Measurements from ENCODE around the gene BAK1.
A peak's percentile ranks its signal among the peaks of the same experiment; 100 is the strongest.

The BAK1 gene

DNA sequence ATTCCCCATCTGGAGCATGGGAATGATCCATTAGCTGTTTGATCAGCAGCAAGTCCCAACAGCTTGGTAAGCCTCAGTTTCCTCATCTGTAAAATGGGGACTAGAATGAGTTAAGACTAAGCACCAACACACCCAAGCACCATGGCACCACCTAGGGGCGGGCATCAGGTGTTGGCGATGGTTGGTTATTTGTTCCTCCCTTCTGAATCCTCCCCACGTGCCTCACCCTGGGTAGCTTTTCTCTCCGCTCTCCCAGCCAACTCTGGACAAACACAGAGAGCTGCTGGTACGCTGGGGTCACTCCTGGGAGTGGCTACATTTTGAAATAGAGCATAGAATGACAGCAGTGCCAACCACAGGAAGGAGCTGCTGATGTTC, 27.7 kb upstream of the BAK1 start:
- TF ChIP-seq, protein P1, sequence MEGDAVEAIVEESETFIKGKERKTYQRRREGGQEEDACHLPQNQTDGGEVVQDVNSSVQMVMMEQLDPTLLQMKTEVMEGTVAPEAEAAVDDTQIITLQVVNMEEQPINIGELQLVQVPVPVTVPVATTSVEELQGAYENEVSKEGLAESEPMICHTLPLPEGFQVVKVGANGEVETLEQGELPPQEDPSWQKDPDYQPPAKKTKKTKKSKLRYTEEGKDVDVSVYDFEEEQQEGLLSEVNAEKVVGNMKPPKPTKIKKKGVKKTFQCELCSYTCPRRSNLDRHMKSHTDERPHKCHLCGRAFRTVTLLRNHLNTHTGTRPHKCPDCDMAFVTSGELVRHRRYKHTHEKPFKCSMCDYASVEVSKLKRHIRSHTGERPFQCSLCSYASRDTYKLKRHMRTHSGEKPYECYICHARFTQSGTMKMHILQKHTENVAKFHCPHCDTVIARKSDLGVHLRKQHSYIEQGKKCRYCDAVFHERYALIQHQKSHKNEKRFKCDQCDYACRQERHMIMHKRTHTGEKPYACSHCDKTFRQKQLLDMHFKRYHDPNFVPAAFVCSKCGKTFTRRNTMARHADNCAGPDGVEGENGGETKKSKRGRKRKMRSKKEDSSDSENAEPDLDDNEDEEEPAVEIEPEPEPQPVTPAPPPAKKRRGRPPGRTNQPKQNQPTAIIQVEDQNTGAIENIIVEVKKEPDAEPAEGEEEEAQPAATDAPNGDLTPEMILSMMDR (IDR thresholded peaks at IDR 0.05; ENCODE audit: insufficient read depth, low read depth, low read length, missing control alignments), result peak; percentile 44
- DNase-seq (ENCODE audit: low read depth), result peak; percentile 53
- H3K4me3 ChIP-seq (ENCODE audit: low read length), result no peak overlapping the region

DNA sequence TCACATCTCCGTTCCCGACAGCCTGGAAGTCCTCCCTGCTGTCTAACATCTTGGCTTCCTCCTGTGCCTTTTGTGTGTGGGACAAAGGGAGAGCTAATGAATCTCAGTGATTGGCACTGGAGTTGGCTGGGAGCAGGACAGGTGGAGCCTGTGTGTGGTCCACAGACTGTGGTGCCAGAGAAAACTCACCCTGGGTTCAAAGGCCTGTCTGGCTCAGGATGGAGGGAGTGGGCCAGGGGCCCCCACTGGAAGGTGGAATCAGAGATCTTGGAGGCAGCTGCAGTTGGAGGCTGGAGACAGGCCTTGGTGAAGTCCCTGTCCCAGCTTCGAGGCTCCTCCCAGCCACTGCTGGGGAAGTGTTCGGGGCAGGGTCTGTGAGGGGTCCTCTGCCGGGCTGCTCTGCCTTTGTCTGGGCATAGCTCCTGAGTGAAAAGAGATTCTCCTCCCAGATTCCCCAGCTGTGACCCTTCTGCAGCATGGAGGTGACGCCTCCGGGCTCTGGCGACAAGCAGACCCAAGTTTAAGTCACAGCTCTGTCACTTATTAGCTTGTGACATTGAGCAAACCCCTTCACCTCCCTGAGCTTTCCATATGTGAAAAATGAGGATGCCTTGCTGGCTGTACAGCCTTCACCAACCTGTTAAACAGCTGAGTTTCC, 27.2 kb upstream of the BAK1 start:
- DNase-seq (ENCODE audit: low read depth), result no peak
- H3K4me3 ChIP-seq (ENCODE audit: low read length), result no peak overlapping the region
- TF ChIP-seq, protein P1 (IDR thresholded peaks at IDR 0.05; ENCODE audit: insufficient read depth, low read depth, low read length, missing control alignments), result no peak

DNA sequence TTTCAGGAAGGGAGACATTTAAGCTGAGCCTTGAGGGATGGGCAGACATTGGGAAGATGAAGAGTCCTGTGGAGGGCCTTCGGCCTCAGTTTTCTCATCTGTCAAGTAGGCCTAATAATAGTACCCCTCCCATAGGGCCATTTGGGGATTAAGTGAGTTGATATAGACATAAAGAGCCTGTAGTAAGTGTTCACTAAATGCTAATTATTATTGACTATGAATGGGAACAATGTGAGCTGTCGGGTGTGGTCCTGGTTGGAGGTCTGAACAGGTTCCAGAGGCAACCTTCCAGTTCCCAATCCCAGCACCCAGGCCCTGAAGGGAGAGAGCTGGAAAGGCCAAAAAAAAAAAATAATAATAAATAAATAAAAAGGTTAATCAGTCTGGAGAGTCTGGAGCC, 26.6 kb upstream of the BAK1 start:
- no peak for DNase-seq (ENCODE audit: low read depth)
- TF ChIP-seq, protein P1 (IDR thresholded peaks at IDR 0.05; ENCODE audit: insufficient read depth, low read depth, low read length, missing control alignments), result no peak
- H3K4me3 ChIP-seq (ENCODE audit: low read length), result no peak overlapping the region

DNA sequence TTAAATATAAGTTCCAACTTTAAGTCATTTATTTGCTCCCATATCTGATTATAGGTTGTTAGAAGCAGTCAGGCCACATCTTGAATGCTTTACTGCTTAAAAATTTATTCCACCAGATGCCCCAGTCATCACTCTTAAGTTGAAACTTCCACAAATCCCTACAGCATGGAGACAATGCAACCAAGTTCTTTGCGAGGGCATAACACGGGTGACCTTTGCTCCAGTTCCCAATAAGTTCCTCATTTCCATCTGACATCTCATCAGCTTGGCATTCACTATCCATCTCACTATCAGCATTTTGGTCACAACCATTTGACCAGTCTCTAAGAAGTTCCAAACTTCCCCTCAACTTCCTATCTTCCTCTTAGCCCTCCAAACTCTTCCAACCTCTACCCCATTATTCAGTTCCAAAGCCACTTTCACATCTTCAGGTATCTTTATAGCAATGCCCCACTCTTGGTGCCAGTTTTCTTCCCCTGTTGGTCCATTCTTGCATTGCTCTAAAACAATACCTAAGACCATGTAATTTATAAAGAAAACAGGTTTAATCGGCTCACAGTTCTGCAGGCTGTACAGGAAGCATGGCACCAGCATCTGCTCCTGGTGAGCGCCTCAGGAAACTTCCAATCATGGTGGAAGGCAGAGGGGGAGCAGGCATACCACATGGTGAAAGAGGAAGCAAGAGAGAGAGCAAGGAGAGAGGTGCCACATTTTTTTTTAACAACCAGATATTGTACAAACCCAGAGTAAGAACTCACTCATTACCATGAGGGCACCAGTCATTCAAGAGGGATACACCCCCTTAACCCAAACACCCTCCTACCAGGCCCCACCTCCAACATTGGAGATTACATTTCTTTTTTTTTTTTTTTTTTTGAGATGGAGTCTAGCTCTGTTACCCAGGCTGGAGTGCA, 25.1 kb upstream of the BAK1 start:
- H3K4me3 ChIP-seq (ENCODE audit: low read length), result no peak overlapping the region
- no peak for DNase-seq (ENCODE audit: low read depth)
- TF ChIP-seq, protein P1 (IDR thresholded peaks at IDR 0.05; ENCODE audit: insufficient read depth, low read depth, low read length, missing control alignments), result no peak

DNA sequence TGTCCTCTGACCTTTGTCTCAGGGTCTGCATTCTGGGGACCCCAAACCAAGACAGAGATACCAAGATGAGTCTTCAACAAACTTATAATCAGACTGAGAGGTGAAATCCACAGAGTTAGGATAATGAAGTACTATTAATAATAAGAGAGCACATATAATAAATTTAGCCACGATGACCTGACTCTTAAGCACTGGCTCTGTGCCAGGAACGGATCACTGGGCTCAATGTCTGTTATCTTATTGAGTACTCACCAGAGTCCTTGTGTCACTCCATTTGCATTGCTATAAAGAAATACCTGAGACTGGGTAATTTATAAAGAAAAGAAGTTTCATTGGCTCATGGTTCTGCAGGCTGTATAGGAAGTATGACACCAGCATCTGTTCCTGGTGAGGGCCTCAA, 22.1 kb upstream of the BAK1 start:
- TF ChIP-seq, protein P1 (IDR thresholded peaks at IDR 0.05; ENCODE audit: insufficient read depth, low read depth, low read length, missing control alignments), result no peak
- no peak overlapping the region for H3K4me3 ChIP-seq (ENCODE audit: low read length)
- DNase-seq (ENCODE audit: low read depth), result no peak

DNA sequence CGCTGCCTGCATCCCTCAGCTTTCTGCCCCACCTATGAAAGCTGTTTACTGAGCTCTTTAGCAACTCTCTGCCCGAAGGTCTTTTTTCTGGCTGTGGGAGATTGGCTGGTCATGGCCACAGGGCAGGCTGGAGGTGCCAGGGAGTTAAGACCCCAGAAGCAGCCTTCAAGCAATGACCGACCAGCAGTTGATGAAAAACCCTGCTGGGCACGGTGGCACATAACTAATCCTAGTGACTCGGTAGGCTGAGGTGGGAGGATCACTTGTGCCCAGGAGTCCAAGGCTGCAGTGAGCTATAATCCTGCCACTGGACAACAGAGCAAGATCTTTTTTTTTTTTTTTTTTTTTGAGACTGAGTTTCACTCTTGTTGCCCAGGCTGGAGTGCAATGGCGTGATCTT, 20.7 kb upstream of the BAK1 start:
- TF ChIP-seq, protein P1 (IDR thresholded peaks at IDR 0.05; ENCODE audit: insufficient read depth, low read depth, low read length, missing control alignments), result no peak
- H3K4me3 ChIP-seq (ENCODE audit: low read length), result no peak overlapping the region
- DNase-seq (ENCODE audit: low read depth), result no peak
